PFSK-1 (cell line): ENCODE measurements around the gene TEAD4.

Experiments
- POLR2AphosphoS5 ChIP-seq: IDR thresholded peaks from 2 replicates; pipeline ENCODE4 v1.6.1; 2012; ENCODE audit warnings: low read depth, mild to moderate bottlenecking, control low read depth, low read length, moderate library complexity
- TAF1 ChIP-seq: IDR thresholded peaks from 2 replicates; pipeline ENCODE4 v1.6.1; 2012; ENCODE audit warnings: low read length, control low read depth, borderline replicate concordance; ENCODE audit not compliant: insufficient read depth
- TF ChIP-seq, protein P1 (sequence below), 2 experiments: IDR thresholded peaks; 2 replicates each; pipeline versions ENCODE4 v1.6.1 to v1.8.0; 2011 to 2012; ENCODE audit warnings: low read depth in 2 of 2, low read length in 2 of 2, control low read depth in 1 of 2, inconsistent platforms in 1 of 2, mild to moderate bottlenecking in 1 of 2, moderate library complexity in 1 of 2; ENCODE audit not compliant: insufficient read depth in 1 of 2

DNA sequence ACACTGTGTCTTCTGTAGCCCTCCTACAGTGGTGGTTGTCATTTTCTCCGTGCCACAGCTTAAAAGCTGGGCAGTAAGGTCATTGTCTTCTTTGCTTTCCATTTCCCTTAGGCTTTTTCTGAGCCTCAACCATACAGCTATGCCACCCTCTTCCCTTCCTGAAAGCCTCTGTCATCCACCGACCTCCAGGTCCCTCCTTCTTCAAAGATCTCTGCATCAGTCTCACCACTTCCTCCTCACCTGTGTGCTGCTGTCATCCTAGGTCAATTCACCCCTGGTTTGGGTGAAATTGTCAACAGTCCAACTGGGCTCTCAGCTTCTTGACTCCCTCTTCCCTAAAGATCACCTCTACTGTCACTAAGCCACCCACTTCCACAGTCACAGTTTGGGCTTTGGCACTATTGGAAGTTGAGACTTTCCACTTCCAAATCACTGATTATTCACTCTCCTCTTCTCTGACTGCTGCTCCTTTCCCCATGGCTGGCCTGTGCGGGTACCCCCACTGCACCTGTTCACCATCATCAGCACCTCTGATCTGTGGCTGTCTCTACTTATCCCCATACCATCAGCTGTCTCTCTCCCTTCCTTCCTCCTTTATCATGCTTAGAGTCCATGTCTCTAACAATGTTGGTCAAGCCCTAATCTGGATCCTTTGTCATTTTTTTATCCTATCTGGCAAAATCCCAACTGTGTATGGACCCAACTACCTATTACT is 102.5 kb downstream of the TEAD4 start:
- no peak for TF ChIP-seq POLR2AphosphoS5
- no peak for TF ChIP-seq TAF1
- TF ChIP-seq, protein P1, sequence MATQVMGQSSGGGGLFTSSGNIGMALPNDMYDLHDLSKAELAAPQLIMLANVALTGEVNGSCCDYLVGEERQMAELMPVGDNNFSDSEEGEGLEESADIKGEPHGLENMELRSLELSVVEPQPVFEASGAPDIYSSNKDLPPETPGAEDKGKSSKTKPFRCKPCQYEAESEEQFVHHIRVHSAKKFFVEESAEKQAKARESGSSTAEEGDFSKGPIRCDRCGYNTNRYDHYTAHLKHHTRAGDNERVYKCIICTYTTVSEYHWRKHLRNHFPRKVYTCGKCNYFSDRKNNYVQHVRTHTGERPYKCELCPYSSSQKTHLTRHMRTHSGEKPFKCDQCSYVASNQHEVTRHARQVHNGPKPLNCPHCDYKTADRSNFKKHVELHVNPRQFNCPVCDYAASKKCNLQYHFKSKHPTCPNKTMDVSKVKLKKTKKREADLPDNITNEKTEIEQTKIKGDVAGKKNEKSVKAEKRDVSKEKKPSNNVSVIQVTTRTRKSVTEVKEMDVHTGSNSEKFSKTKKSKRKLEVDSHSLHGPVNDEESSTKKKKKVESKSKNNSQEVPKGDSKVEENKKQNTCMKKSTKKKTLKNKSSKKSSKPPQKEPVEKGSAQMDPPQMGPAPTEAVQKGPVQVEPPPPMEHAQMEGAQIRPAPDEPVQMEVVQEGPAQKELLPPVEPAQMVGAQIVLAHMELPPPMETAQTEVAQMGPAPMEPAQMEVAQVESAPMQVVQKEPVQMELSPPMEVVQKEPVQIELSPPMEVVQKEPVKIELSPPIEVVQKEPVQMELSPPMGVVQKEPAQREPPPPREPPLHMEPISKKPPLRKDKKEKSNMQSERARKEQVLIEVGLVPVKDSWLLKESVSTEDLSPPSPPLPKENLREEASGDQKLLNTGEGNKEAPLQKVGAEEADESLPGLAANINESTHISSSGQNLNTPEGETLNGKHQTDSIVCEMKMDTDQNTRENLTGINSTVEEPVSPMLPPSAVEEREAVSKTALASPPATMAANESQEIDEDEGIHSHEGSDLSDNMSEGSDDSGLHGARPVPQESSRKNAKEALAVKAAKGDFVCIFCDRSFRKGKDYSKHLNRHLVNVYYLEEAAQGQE (IDR thresholded peaks at IDR 0.05; ENCODE audit: insufficient read depth in 1 of 2, low read depth in 2 of 2, low read length in 2 of 2) = no peak
